ENCODE results near the gene TGFB3.

GRCh38 chr14:75971509-75971908 is 10.3 kb downstream of the TGFB3 start:
- TF ChIP-seq POLR2AphosphoS5 (IDR thresholded peaks at IDR 0.05; ENCODE audit: borderline replicate concordance, low read depth, low read length) (no peak), EZH2 (IDR thresholded peaks at IDR 0.05) (no peak), FOXP2 (optimal IDR thresholded peaks at IDR 0.05; ENCODE audit: control extremely low read depth, extremely low read length, insufficient read depth) (no peak)
